Ovary (tissue), 9 donors: ENCODE measurements around the gene KIF6. TPM values are rescaled to one million over a fixed set of nuclear protein-coding genes. Genes with fewer than 3 reads are reported as not detected.
A peak's percentile ranks its signal among the peaks of the same experiment; 100 is the strongest.

Experiments
- DNase-seq, 5 donors: peaks; one replicate each; pipeline ENCODE4 v3.0.0-alpha.2; 2019 to 2020
- H3K27ac ChIP-seq, 2 donors: fragments of 200-600 bp; one replicate each; pipeline versions ENCODE4 v1.5.1 to v1.8.0; 2019 to 2022
- H3K27me3 ChIP-seq: fragments of 200-600 bp; one replicate; pipeline ENCODE4 v1.8.0; 2022
- H3K36me3 ChIP-seq: fragments of 200-600 bp; sonication (generic); one replicate; pipeline ENCODE4 v1.5.1; 2019
- H3K4me1 ChIP-seq: one replicate; pipeline ENCODE4 v1.8.1; 2013; ENCODE audit warnings: mild to moderate bottlenecking, moderate library complexity; ENCODE audit not compliant: insufficient read depth
- H3K4me3 ChIP-seq: fragments of 200-600 bp; sonication (generic); one replicate; pipeline ENCODE4 v1.5.1; 2017
- H3K9me3 ChIP-seq, 2 donors: fragments of 200-600 bp in 1 of 2; sonication (generic) in 1 of 2; one replicate each; pipeline versions ENCODE4 v1.5.1 to v1.8.1; 2013 to 2019; ENCODE audit warnings: mild to moderate bottlenecking in 1 of 2, moderate library complexity in 1 of 2
- EP300 ChIP-seq: sonication (generic); formaldehyde crosslinking; IDR thresholded peaks from one replicate; pipeline ENCODE4 v1.6.1; 2017; ENCODE audit warnings: antibody characterized with exemption
- POLR2A ChIP-seq: fragments of 450-650 bp; IDR thresholded peaks from one replicate; pipeline ENCODE4 v1.6.1; 2017; ENCODE audit warnings: antibody characterized with exemption, mild to moderate bottlenecking, moderate library complexity
- WGBS, 3 donors: extraction: QIAGEN DNeasy Blood & Tissue Kit in 1 of 3; methylation state at CpG; one replicate each; pipeline versions ENCODE4 v1.1.5 to v1.1.7; 2013 to 2017; 5-methylcytosine and 5-hydroxymethylcytosine counted together
- intact Hi-C, 4 donors: fragments of 100-400 bp; cut with DNase I; formaldehyde crosslinking; loops; one replicate each; pipeline versions ENCODE4 v1.11.0 to v1.15.1; 2022 to 2023
- polyA plus RNA-seq, 2 donors: library from polyadenylated mRNA; stranded (reverse); fragments of 200-250 nt in 1 of 2; fragments of 350-450 nt in 1 of 2; fragmentation: Illumina TruSeq in 1 of 2; extraction: RNeasy Lipid Tissue Mini Kit (QIAGEN cat#74804) in 1 of 2; gene quantifications; one replicate each; pipeline ENCODE4 v1.2.3, GENCODE V29; 2013 to 2014
- total RNA-seq, 7 donors: library from RNA; depleted of rRNA in 2 of 7; stranded (reverse); fragments of >200 nt in 2 of 7; fragmentation: NEBNext Ultra II Directional in 3 of 7; extraction: Animal tissue kit (Norgen Biotek cat#: 25700) in 3 of 7; gene quantifications; one replicate each; pipeline versions ENCODE4 v1.1.0 to v1.2.4, GENCODE V29; 2016 to 2023
- TF ChIP-seq, protein P1 (sequence below), 3 donors: fragments of 450-650 bp in 2 of 3; fragments of 200-600 bp in 1 of 3; IDR thresholded peaks; one replicate each; pipeline versions ENCODE4 v1.5.1 to v1.8.0; 2016 to 2022; ENCODE audit warnings: antibody characterized with exemption in 3 of 3, mild to moderate bottlenecking in 1 of 3
- donor health status: DM: no; HTN: no; CAD: no; lungs with moderate emphysema.
- donor health status: DM: no; HTN: no; CAD: no.
- donor health status: Bipolar disorder and iron deficiency.
- donor health status: DM: yes; HTN: yes; CAD: no.
- donor health status: DM: no; HTN: no; CAD: no.
- donor health status: DM: yes; HTN: yes; CAD: no.

KIF6 gene
- total and polyA plus RNA-seq, 9 donors: 0.12 to 2.1 (median 0.82) TPM

DNA sequence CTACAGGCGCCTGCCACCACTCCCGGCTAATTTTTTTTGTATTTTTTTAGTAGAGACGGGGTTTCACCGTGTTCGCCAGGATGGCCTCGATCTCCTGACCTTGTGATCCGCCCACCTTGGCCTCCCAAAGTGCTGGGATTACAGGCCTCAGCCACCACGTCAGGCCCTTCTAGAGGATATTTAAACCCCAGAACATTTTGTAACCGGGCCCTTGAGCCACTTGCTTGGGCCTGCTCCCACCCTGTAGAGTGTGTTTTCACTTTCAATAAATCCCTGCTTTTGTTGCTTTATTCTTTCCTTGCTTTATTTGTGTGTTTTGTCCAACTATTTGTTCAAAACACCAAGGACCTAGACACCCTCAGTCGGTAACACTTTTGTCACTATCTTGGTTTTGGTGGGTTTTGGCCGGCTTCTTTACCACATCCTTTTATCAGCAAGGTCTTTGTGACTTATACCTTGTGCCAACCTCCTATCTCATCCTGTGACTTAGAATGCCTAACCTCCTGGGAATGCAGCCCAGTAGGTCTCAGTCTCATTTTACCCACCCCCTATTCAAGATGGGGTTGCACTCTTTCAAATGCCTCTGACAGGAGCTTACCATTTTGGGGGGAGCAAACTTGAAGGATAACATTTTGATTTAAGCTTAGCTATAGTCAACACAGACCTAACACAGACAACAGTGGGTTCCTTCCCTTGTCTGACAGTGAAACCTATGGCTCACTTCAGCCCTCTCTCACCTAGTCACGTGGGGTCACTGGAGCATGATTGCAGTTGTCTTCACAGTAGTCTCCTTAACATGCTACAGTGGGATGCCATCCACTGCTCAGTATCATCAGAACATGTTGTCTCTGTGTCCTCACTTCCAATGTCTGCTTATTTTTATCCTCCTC lies 27.9 kb upstream of the KIF6 start:
- H3K9me3 ChIP-seq: no peaks in the 10 kb centered on the region
- no peak for TF ChIP-seq POLR2A
- H3K4me3 ChIP-seq: no peak overlapping the region
- H3K27me3 ChIP-seq: no peaks in the 10 kb centered on the region
- peak overlapping the region in 1 of 2 donors; percentile 26 for H3K27ac ChIP-seq
- 66 to 74% (median 71%) methylated on average over 12 of the region's 12 CpGs for WGBS, 3 donors
- H3K4me1 ChIP-seq: peaks cover 1% of the 10 kb centered on the region
- no peak for DNase-seq
- H3K36me3 ChIP-seq: no peaks in the 10 kb centered on the region
- intact Hi-C loops: no loop called here

DNA sequence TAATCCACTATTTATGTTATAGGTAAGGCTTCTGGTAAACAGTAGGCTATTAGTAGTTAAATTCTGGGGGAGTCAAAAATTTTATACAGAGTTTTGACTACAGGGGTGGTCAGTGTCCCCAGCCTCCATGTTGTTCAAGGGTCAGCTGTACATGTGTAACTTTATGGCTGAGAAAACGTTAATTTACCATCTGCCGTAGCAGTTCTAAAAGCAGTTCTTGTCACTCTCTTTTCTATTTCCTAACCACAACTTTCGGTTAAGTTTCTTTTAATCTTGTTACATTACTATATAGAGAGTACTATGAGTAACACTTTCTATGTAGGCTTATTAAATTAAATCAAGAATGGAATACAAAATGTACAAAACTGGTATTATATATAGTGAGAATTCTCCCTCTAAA lies 21.6 kb upstream of the KIF6 start:
- no peaks in the 10 kb centered on the region for H3K36me3 ChIP-seq
- no peak overlapping the region for H3K27ac ChIP-seq
- WGBS, 3 donors: 84 to 92% (median 89%) methylated on average over 3 of the region's 3 CpGs
- no peak overlapping the region for H3K4me3 ChIP-seq
- H3K4me1 ChIP-seq: no peaks in the 10 kb centered on the region
- no peak for DNase-seq
- intact Hi-C loops: no loop called here
- H3K9me3 ChIP-seq: no peaks in the 10 kb centered on the region
- TF ChIP-seq EP300 (no peak), POLR2A (no peak)
- TF ChIP-seq, protein P1, sequence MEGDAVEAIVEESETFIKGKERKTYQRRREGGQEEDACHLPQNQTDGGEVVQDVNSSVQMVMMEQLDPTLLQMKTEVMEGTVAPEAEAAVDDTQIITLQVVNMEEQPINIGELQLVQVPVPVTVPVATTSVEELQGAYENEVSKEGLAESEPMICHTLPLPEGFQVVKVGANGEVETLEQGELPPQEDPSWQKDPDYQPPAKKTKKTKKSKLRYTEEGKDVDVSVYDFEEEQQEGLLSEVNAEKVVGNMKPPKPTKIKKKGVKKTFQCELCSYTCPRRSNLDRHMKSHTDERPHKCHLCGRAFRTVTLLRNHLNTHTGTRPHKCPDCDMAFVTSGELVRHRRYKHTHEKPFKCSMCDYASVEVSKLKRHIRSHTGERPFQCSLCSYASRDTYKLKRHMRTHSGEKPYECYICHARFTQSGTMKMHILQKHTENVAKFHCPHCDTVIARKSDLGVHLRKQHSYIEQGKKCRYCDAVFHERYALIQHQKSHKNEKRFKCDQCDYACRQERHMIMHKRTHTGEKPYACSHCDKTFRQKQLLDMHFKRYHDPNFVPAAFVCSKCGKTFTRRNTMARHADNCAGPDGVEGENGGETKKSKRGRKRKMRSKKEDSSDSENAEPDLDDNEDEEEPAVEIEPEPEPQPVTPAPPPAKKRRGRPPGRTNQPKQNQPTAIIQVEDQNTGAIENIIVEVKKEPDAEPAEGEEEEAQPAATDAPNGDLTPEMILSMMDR (IDR thresholded peaks at IDR 0.05): no peak
- no peaks in the 10 kb centered on the region for H3K27me3 ChIP-seq

DNA sequence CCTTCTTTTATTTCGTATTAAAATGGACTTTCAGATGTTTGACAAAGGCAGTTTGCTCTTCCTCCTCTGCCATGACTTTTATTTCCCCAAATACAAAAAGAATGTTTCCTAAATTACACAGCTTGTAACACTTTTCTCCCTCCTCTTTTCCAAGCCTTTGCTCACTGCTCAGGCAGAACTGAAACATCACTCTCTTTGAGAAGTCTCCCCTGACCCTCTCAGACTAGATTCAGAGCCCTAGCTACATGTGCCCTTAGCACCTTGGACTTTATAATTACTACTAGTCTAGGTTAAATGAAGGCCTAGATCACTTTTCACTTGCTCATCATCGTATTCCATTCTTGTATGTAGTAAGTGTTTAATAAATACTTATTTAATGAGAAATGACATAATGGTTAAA lies 8.5 kb upstream of the KIF6 start:
- no peaks in the 10 kb centered on the region for H3K4me1 ChIP-seq
- WGBS, 3 donors: 83 to 90% (median 88%) methylated on average over 2 of the region's 2 CpGs
- H3K4me3 ChIP-seq: no peak overlapping the region
- TF ChIP-seq, protein P1 (IDR thresholded peaks at IDR 0.05): no peak
- no peak for TF ChIP-seq EP300
- no peak for TF ChIP-seq POLR2A
- no peaks in the 10 kb centered on the region for H3K9me3 ChIP-seq
- H3K27ac ChIP-seq: no peak overlapping the region
- H3K27me3 ChIP-seq: no peaks in the 10 kb centered on the region
- DNase-seq: no peak
- intact Hi-C loops: no loop called here
- H3K36me3 ChIP-seq: no peaks in the 10 kb centered on the region

DNA sequence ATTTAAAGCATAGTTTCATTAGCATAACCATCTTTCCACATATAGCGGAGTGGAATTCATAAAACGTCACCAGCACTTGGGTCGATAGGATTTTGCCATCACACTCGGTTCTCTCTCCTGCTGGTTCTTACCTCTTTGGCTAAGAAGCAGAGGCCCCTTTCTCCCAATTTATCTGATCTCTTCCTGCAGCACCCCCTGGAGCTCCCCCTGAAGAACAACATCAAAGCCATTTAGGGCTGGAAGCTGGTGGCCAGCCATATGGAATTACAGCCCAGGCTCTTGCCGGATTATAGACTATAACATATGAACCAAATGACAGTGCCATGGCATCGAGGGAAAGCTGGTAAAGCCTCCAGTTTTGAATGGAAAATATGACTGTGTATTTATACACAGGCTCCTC lies 6.4 kb upstream of the KIF6 start:
- no peak for DNase-seq
- intact Hi-C loops: no loop called here
- no peak overlapping the region for H3K4me3 ChIP-seq
- no peaks in the 10 kb centered on the region for H3K36me3 ChIP-seq
- no peaks in the 10 kb centered on the region for H3K9me3 ChIP-seq
- 82 to 84% (median 83%) methylated on average over 6 of the region's 6 CpGs for WGBS, 3 donors
- H3K27ac ChIP-seq: no peak overlapping the region
- H3K27me3 ChIP-seq: no peaks in the 10 kb centered on the region
- TF ChIP-seq, protein P1 (IDR thresholded peaks at IDR 0.05): no peak
- no peak for TF ChIP-seq POLR2A
- TF ChIP-seq EP300: no peak
- no peaks in the 10 kb centered on the region for H3K4me1 ChIP-seq

DNA sequence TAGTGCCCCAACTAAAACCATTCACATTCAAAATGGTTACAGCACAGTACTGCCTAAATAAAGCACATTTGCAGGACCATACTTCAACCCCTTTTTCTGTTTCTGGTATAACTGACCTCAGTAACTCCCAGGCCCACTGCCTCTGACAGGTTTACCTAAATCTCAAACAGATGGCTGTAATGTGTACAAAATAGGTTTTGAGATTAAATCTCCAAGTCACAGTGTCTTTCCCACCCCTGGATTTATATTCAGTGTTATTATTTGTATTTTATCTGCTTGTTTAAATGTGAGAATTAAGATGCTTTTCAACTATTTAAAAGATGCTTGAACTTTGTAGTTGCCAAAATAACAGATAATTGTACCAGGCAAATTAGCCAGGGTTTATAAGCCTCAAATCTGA lies 4.7 kb upstream of the KIF6 start:
- Histone ChIP-seq H3K4me3 (no peak overlapping the region), H3K36me3 (no peaks in the 10 kb centered on the region), H3K9me3 (no peaks in the 10 kb centered on the region), H3K4me1 (peaks cover 3% of the 10 kb centered on the region), H3K27me3 (no peaks in the 10 kb centered on the region), H3K27ac (no peak overlapping the region)
- TF ChIP-seq EP300: no peak
- no peak for TF ChIP-seq POLR2A
- TF ChIP-seq, protein P1 (IDR thresholded peaks at IDR 0.05): no peak
- intact Hi-C loops: no loop called here
- no peak for DNase-seq
